GM19397 (cell line): ENCODE data around the gene PLA2G4D.

Experiments
- ATAC-seq: cut with Tn5 transposase; IDR thresholded peaks from one replicate; pipeline ENCODE4 v1.9.1; 2021; ENCODE audit warnings: mild to moderate bottlenecking, moderate library complexity; ENCODE audit not compliant: unreplicated experiment

Gene PLA2G4D

GRCh38 chr15:42058791-42059190, 35.6 kb downstream of the PLA2G4D start:
- no peak for ATAC-seq

- ATAC-seq, result no peak
These were observed 36.3 kb downstream of the PLA2G4D start for GRCh38 chr15:42057799-42058646.

GRCh38 chr15:42056934-42057798, 37.2 kb downstream of the PLA2G4D start:
- no peak for ATAC-seq

GRCh38 chr15:42053914-42054313, 40.4 kb downstream of the PLA2G4D start:
- no peak for ATAC-seq

GRCh38 chr15:42053010-42053409, 41.4 kb downstream of the PLA2G4D start:
- no peak for ATAC-seq

GRCh38 chr15:42050484-42051255, 43.7 kb downstream of the PLA2G4D start:
- ATAC-seq, result no peak

GRCh38 chr15:42048821-42049200, 45.6 kb downstream of the PLA2G4D start:
- no peak for ATAC-seq

- no peak for ATAC-seq
These were observed 46.1 kb downstream of the PLA2G4D start for GRCh38 chr15:42048080-42048820.

GRCh38 chr15:42046597-42046996, 47.8 kb downstream of the PLA2G4D start:
- ATAC-seq, result no peak

- no peak for ATAC-seq
These were observed 49.1 kb downstream of the PLA2G4D start for GRCh38 chr15:42045211-42045615.

- ATAC-seq, result no peak
These were observed 51.6 kb downstream of the PLA2G4D start for GRCh38 chr15:42042602-42043400.

GRCh38 chr15:42038401-42038800, 56.0 kb downstream of the PLA2G4D start:
- no peak for ATAC-seq

- no peak for ATAC-seq
These were observed 56.7 kb downstream of the PLA2G4D start for GRCh38 chr15:42037656-42038055.

- ATAC-seq, result no peak
These were observed 57.4 kb downstream of the PLA2G4D start for GRCh38 chr15:42036966-42037365.

- ATAC-seq, result no peak
These were observed 58.1 kb downstream of the PLA2G4D start for GRCh38 chr15:42036112-42036905.

GRCh38 chr15:42035435-42035761, 59.0 kb downstream of the PLA2G4D start:
- peak; percentile 78 for ATAC-seq

- peak; percentile 25 for ATAC-seq
These were observed 59.5 kb downstream of the PLA2G4D start for GRCh38 chr15:42034628-42035434.

GRCh38 chr15:42033214-42033873, 61.0 kb downstream of the PLA2G4D start:
- no peak for ATAC-seq
